ENCODE results near the gene CADPS.

The CADPS gene

GRCh38 chr3:62365391-62366125 lies 509.7 kb downstream of the CADPS start:
- no peak overlapping the region for H3K4me3 ChIP-seq
- peaks cover 29 to 36% (median 32%) of the 10 kb centered on the region in 11 experiments for H3K9me3 ChIP-seq (replicated peaks in 1 of 11)
- H3K27me3 ChIP-seq, result peaks cover 14 to 22% (median 20%) of the 10 kb centered on the region in 11 experiments; a peak in 20 of 22 replicates

GRCh38 chr3:62364191-62364590 lies 511.0 kb downstream of the CADPS start:
- Histone ChIP-seq H3K4me2 (no peak overlapping the region), H3K4me3 (no peak overlapping the region), H4K20me1 (no peaks in the 10 kb centered on the region), H3K4me1 (peaks cover 8 to 15% (median 14%) of the 10 kb centered on the region in 10 experiments), H3K36me3 (peaks cover 0 to 5% (median 0%) of the 10 kb centered on the region in 11 experiments; a peak in 1 of 22 replicates), H3K9ac (no peak overlapping the region), H3K27me3 (peaks cover 14 to 22% (median 20%) of the 10 kb centered on the region in 11 experiments; a peak in 20 of 22 replicates), H3K27ac (no peak overlapping the region), H3K9me3 (replicated peaks in 1 of 11) (peaks cover 15 to 22% (median 18%) of the 10 kb centered on the region in 11 experiments)
- no peak for TF ChIP-seq Cebpa-rat (IDR thresholded peaks at IDR 0.05)

More at GRCh38 chr3:62365391-62366125, 509.7 kb downstream of the CADPS start:
- Histone ChIP-seq H3K9ac (no peak overlapping the region), H4K20me1 (no peaks in the 10 kb centered on the region), H3K4me2 (no peak overlapping the region), H3K36me3 (peaks cover 0 to 5% (median 0%) of the 10 kb centered on the region in 11 experiments; a peak in 1 of 22 replicates), H3K27ac (no peak overlapping the region), H3K4me1 (peaks cover 8 to 14% (median 13%) of the 10 kb centered on the region in 10 experiments)
- TF ChIP-seq Cebpa-rat (IDR thresholded peaks at IDR 0.05), result no peak

- peaks cover 10 to 19% (median 17%) of the 10 kb centered on the region in 11 experiments; a peak in 20 of 22 replicates for H3K27me3 ChIP-seq
- no peak overlapping the region for H3K9ac ChIP-seq
- peaks cover 8 to 15% (median 14%) of the 10 kb centered on the region in 10 experiments for H3K4me1 ChIP-seq
- peaks cover 0 to 1% (median 0%) of the 10 kb centered on the region in 11 experiments; a peak in 1 of 22 replicates for H3K36me3 ChIP-seq
- H3K27ac ChIP-seq, result no peak overlapping the region
- peaks cover 6 to 13% (median 9%) of the 10 kb centered on the region in 11 experiments for H3K9me3 ChIP-seq (replicated peaks in 1 of 11)
- no peak overlapping the region for H3K4me2 ChIP-seq
- H3K4me3 ChIP-seq, result no peak overlapping the region
- no peaks in the 10 kb centered on the region for H4K20me1 ChIP-seq
- TF ChIP-seq Cebpa-rat (IDR thresholded peaks at IDR 0.05), result no peak
Measured at GRCh38 chr3:62363275-62363674, 511.9 kb downstream of the CADPS start.

GRCh38 chr3:62361824-62362223 lies 513.4 kb downstream of the CADPS start:
- peaks cover 0 to 4% (median 2%) of the 10 kb centered on the region in 11 experiments; a peak in 11 of 22 replicates for H3K27me3 ChIP-seq
- H3K4me1 ChIP-seq, result peaks cover 8 to 15% (median 14%) of the 10 kb centered on the region in 10 experiments
- no peak overlapping the region for H3K4me3 ChIP-seq
- no peak for TF ChIP-seq Cebpa-rat (IDR thresholded peaks at IDR 0.05)
- H3K9ac ChIP-seq, result no peak overlapping the region
- peak overlapping the region in 8 of 11 experiments; percentile 35 to 65 (median 52); a peak in 10 of 22 replicates for H3K4me2 ChIP-seq
- H3K36me3 ChIP-seq, result no peaks in the 10 kb centered on the region
- H4K20me1 ChIP-seq, result no peaks in the 10 kb centered on the region
- H3K9me3 ChIP-seq (replicated peaks in 1 of 11), result peaks cover 0 to 4% (median 0%) of the 10 kb centered on the region in 11 experiments; a peak in 4 of 22 replicates
- no peak overlapping the region for H3K27ac ChIP-seq

GRCh38 chr3:62361261-62361660 lies 514.0 kb downstream of the CADPS start:
- TF ChIP-seq Cebpa-rat (IDR thresholded peaks at IDR 0.05), result no peak
- Histone ChIP-seq H3K4me1 (peaks cover 8 to 15% (median 14%) of the 10 kb centered on the region in 10 experiments), H3K27ac (no peak overlapping the region), H3K4me2 (peak overlapping the region; percentile 12 to 65 (median 52)), H3K27me3 (no peaks in the 10 kb centered on the region), H3K4me3 (no peak overlapping the region), H3K9me3 (replicated peaks in 1 of 11) (peaks cover 0 to 4% (median 0%) of the 10 kb centered on the region in 11 experiments; a peak in 3 of 22 replicates), H4K20me1 (no peaks in the 10 kb centered on the region), H3K36me3 (no peaks in the 10 kb centered on the region), H3K9ac (no peak overlapping the region)

- Histone ChIP-seq H3K9ac (no peak overlapping the region), H3K27ac (no peak overlapping the region), H3K4me1 (peaks cover 8 to 15% (median 14%) of the 10 kb centered on the region in 10 experiments), H4K20me1 (no peaks in the 10 kb centered on the region), H3K4me2 (no peak overlapping the region), H3K27me3 (no peaks in the 10 kb centered on the region), H3K9me3 (replicated peaks in 1 of 11) (peaks cover 0 to 4% (median 0%) of the 10 kb centered on the region in 11 experiments; a peak in 3 of 22 replicates), H3K36me3 (no peaks in the 10 kb centered on the region), H3K4me3 (no peak overlapping the region)
- no peak for TF ChIP-seq Cebpa-rat (IDR thresholded peaks at IDR 0.05)
Measured at GRCh38 chr3:62359531-62359930, 515.7 kb downstream of the CADPS start.

GRCh38 chr3:62356356-62356755 lies 518.9 kb downstream of the CADPS start:
- Histone ChIP-seq H3K27ac (no peak overlapping the region), H3K4me2 (no peak overlapping the region), H3K36me3 (no peaks in the 10 kb centered on the region), H3K9me3 (replicated peaks in 1 of 11) (no peaks in the 10 kb centered on the region), H4K20me1 (no peaks in the 10 kb centered on the region), H3K9ac (no peak overlapping the region), H3K4me1 (peaks cover 6 to 10% (median 8%) of the 10 kb centered on the region in 10 experiments), H3K4me3 (no peak overlapping the region), H3K27me3 (no peaks in the 10 kb centered on the region)
- TF ChIP-seq Cebpa-rat (IDR thresholded peaks at IDR 0.05), result no peak

GRCh38 chr3:62355703-62356102 lies 519.5 kb downstream of the CADPS start:
- H3K4me2 ChIP-seq, result no peak overlapping the region
- H3K4me3 ChIP-seq, result no peak overlapping the region
- no peaks in the 10 kb centered on the region for H3K9me3 ChIP-seq (replicated peaks in 1 of 11)
- no peak overlapping the region for H3K9ac ChIP-seq
- peaks cover 0 to 4% (median 2%) of the 10 kb centered on the region in 10 experiments; a peak in 13 of 20 replicates for H3K4me1 ChIP-seq
- H3K27me3 ChIP-seq, result no peaks in the 10 kb centered on the region
- no peak for TF ChIP-seq Cebpa-rat (IDR thresholded peaks at IDR 0.05)
- no peaks in the 10 kb centered on the region for H4K20me1 ChIP-seq
- H3K36me3 ChIP-seq, result no peaks in the 10 kb centered on the region
- H3K27ac ChIP-seq, result no peak overlapping the region
